Neuron (in vitro differentiated cells): ENCODE data around the gene LILRA5.
"Not testable (repeated sequence)": the region's sequence is repeated elsewhere in the genome, so short reads cannot be mapped to it uniquely, and the experiment has no call there.

Experiments
- H2AFZ ChIP-seq: one replicate; pipeline ENCODE4 v1.6.1; 2013; ENCODE audit warnings: low read depth, mild to moderate bottlenecking, inconsistent platforms, low read length, moderate library complexity
- H3K27me3 ChIP-seq: one replicate; pipeline ENCODE4 v1.6.1; 2013; ENCODE audit warnings: low read length; ENCODE audit not compliant: insufficient read depth
- H3K36me3 ChIP-seq: one replicate; pipeline ENCODE4 v1.6.1; 2013; ENCODE audit warnings: low read length; ENCODE audit not compliant: insufficient read depth
- H3K4me1 ChIP-seq: one replicate; pipeline ENCODE4 v1.6.1; 2013; ENCODE audit warnings: low read length; ENCODE audit not compliant: insufficient read depth
- H3K4me3 ChIP-seq: 2 replicates; pipeline ENCODE4 v1.5.1; 2013; ENCODE audit warnings: mild to moderate bottlenecking, low read length, moderate library complexity
- H3K9me3 ChIP-seq: one replicate; pipeline ENCODE4 v1.6.1; 2013; ENCODE audit warnings: low read length

The LILRA5 gene

DNA sequence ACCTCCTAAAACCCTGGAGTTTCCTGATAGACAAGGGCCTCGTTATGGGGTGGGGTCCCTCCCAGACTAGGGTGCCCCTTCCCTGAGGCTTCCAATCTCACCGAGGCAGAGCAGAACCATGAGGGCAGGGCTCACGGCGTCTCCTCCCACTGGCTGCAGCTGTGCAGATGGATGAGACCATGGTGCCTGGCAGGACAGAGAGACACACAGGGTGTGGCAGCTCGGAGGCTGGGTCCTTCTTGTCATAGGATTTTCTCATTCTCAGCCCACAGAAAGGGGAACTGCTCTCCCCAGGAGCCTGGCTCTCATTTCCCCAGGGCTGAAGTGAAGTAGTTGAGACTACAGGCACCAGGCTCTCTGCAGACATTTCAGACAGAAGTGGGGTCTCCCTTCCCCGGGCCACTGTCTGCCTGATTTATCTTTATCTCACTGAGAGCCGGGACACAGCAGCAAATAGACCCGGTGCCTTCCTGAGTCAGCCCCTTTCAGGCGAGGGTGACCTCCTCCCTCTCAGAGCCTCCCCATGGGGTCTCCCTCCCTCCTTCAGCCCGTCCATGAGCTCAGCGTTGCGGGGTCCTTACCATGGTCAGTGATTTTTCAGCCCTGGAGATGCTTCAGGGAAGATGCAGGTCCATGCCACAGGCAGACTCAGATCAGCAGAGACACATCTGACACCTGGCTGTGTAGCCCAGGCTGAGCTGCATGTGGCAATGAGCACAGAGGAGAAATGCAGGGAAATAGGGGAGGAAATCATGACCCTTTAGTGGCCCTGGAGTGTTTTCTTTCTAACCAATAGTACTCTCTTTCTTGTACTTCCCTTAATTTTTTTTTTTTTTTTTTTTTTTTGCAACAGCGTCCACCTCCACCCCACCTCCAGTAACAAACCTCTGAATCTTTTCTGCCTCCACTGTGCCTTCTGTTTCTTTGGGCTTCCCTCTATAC, at the start of gene LILRA5:
TSS of gene LILRA5 (minus strand) at position 731 of the 942 bp plus-strand sequence. CDS start at position 584, 147 bp downstream.
- Histone ChIP-seq H2AFZ (no peak within 1 kb of the TSS), H3K4me3 (no peak within 1 kb of the TSS), H3K27me3 (no peaks in the 10 kb centered on the region)

DNA sequence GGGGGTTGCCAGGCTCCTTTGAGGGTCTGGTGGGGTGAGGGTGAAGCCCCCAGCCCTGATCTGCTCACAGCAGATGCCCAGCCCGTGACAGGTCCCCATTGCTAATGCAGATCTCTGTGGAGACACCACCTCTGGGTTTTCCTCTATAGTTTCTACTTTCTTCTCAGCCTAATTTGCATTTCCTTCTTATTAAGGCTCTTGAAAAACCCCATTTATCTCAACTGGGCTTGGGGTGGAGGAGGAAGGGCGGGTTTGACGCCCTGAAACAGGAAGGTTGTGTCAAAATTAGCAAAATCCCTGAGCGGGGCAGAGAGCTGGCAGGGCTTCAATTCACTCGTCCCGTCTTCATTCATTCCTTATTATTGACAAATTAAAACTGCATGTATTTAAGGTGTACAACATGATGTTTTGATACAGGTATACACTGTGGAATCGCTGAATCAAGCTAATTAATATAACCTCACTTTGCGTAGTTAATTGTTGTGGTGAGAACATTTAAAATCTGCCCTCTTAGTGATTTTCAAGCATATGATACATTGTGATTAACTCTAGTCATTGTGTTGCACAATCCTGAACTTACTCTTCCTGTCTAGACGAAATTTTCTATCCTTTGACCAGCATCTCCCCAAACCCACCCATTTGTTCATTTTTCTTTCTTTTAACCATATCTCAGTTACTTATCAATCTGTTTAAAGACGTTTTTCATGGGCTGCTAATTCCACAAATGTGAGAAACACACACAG, 48.9 kb upstream of the LILRA5 start:
- H2AFZ ChIP-seq, H3K4me1 ChIP-seq, H3K36me3 ChIP-seq, H3K4me3 ChIP-seq, H3K9me3 ChIP-seq, H3K27me3 ChIP-seq: not testable (repeated sequence)

More for the DNA sequence above, at the start of gene LILRA5:
- Histone ChIP-seq H3K9me3 (no peaks in the 10 kb centered on the region), H3K4me1 (no peaks in the 10 kb centered on the region), H3K36me3 (no peaks in the 10 kb centered on the region)

DNA sequence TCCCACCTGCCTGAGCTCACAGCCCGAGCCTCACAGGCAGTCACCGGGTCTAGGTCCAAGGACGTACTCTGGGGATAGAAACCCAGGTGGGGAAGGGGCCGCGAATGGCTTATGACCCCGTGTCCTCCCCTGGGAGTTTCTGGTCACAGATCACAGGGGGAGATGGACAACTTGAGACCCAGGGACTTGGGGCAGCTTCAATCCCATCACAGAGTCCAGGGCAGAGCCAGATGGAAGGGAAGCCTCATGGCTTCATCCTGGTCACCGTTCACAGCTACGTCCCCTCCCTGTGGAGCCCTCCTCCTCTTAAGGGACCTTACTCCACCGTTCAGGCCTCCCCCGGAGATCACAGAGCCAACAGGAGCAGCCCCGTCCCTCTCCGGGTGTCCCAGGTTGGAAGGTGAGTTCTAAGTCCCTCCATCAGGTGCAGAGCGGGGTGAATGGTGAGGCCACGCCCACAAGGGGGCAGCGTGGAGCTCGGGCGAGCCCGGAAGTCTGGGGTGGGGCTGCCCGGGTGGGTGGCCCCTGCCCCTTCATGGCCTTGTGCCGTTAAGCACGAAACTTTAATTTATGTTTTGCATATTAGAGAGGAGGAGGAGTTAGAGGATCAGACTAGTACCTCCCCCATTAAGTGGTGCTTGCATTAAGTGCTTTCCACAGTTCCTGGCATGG, 46.3 kb upstream of the LILRA5 start:
- not testable (repeated sequence) for H3K4me3 ChIP-seq, H3K36me3 ChIP-seq, H2AFZ ChIP-seq, H3K9me3 ChIP-seq, H3K4me1 ChIP-seq, H3K27me3 ChIP-seq

DNA sequence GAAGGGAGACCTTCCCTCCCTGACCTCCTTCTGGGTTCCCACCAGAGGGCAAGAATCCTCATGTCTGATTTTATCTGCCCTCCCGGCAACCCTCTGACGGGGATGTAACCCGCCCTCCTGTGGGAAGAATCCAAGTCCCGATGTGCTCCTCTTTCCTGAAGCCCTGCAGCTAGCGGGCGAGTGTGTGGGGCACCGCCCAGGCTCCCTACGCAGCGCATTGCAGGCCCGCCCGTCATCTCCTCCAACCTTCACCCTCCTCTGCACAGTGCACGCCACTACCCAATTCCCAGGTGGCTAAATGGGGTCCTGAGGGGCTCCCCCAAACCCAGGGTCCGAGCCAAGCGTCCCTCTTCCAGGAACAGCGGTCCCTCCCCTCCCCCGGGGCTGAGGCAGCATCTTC, 44.4 kb upstream of the LILRA5 start:
- H3K4me3 ChIP-seq, result no peak overlapping the region
- H2AFZ ChIP-seq, result no peak overlapping the region
- H3K36me3 ChIP-seq, result no peaks in the 10 kb centered on the region
- no peaks in the 10 kb centered on the region for H3K27me3 ChIP-seq
- H3K4me1 ChIP-seq, result no peaks in the 10 kb centered on the region
- H3K9me3 ChIP-seq, result no peaks in the 10 kb centered on the region

DNA sequence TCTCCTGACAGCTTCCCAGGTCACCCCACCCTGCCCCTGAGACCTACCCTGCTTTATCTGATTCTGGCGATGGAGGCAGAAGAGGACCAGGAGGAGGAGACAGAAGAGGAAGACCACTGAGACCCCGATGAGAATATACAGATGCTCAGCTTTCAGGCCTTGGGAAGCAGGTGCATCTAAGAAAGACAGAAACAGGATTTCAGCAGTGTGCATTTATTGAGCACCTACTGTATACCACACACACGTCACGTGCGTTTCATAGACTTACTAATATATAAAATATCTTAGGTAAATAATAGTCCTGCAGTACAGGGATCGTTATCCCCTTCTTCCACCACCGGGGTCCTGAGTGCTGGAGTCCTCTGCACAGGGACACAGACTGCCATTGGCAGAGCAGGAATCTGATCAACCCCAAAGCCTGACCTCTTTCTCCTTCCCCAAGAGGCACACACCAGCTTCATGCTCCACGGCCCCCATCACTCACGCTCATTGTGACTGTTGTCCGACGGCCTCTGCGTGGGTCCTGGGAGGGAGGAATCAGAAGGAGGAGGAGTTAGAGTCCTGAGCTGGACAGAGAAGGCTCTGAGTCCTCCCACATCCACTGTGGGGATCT, 43.6 kb upstream of the LILRA5 start:
- Histone ChIP-seq H3K9me3 (no peaks in the 10 kb centered on the region), H3K27me3 (no peaks in the 10 kb centered on the region), H3K4me3 (no peak overlapping the region), H2AFZ (no peak overlapping the region), H3K4me1 (no peaks in the 10 kb centered on the region), H3K36me3 (no peaks in the 10 kb centered on the region)

DNA sequence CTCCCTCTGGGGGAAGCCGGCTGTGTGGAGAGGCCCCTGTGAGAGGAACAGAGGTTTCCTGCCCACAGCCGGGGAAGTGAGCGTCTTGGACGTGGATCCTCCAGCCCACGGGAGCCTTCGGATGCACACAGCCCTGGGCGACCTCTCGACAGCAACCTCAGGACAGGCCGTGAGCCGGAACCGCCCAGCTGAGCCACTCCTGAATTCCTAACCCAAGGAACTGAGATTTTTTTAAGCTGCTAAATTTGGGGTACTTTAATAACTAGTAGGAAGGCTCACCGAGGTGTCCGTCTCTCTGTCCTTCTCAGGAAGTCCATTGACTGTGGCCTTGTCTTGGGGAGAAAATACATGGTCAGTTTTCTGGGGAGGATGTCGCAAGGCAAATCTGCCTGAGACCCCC, 42.7 kb upstream of the LILRA5 start:
- no peaks in the 10 kb centered on the region for H3K9me3 ChIP-seq
- no peaks in the 10 kb centered on the region for H3K4me1 ChIP-seq
- H2AFZ ChIP-seq, result no peak overlapping the region
- H3K4me3 ChIP-seq, result no peak overlapping the region
- no peaks in the 10 kb centered on the region for H3K27me3 ChIP-seq
- H3K36me3 ChIP-seq, result no peaks in the 10 kb centered on the region

DNA sequence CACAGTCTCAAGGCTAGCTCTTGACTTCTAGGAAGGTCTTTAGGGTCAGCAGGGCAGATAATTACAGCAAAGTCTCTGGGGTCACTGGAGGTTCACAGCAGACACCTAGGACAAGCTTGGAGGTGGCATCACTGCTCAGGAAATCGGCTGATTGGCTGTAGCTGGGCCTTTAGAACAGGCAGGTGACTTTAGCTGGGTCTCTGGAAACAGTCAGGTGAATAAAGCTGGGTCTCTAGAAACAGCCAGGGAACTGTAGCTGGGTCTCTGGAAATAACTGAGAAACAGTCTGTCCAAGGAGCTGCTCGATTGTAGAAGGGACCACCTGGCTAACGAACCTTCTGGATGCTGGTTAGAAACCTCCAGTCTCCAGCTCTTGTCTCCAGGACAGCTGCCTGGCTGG, 41.8 kb upstream of the LILRA5 start:
- no peaks in the 10 kb centered on the region for H3K27me3 ChIP-seq
- no peak overlapping the region for H2AFZ ChIP-seq
- no peaks in the 10 kb centered on the region for H3K36me3 ChIP-seq
- H3K4me3 ChIP-seq, result no peak overlapping the region
- H3K4me1 ChIP-seq, result no peaks in the 10 kb centered on the region
- no peaks in the 10 kb centered on the region for H3K9me3 ChIP-seq

DNA sequence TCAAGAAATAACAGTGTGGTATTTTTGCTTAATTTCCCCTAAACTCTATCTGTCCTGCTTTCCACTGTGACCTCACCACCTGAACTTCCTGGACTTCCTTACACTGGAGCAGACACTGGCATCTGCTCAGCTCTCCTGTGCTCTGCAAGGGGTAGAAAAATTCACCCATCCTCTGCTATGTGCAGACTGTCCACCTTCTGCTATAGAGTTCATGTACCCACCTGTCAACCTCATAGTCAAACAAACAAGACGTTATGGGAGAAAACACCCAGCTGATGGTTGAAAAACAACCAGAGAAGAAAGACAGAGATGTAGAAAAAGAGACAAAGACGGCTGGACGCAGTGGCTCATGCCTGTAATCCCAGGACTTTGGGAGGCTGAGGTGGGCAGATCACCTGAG, 39.6 kb upstream of the LILRA5 start:
- Histone ChIP-seq H3K4me1 (no peaks in the 10 kb centered on the region), H3K27me3 (no peaks in the 10 kb centered on the region), H3K36me3 (no peaks in the 10 kb centered on the region), H2AFZ (no peak overlapping the region), H3K9me3 (no peaks in the 10 kb centered on the region), H3K4me3 (no peak overlapping the region)

DNA sequence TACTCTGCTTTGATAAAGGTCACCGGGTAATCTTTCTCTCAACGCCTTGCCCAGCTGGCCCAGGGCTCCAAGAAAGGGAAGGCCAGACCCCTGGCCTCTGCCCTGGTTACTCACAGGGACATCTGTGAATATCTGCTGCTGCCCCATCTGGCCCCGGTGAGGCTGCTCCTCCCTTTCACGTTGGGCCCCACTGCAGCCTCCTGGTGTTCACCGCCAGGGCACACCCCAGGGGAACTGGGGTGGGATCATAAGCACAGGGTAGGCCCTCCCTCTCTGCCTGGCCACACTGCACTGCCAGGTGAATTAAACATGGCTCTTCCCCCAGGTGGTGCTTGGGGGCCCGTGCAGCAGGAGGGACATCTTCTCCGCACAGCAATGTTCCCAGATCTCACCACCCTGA, 39.1 kb upstream of the LILRA5 start:
- no peaks in the 10 kb centered on the region for H3K9me3 ChIP-seq

DNA sequence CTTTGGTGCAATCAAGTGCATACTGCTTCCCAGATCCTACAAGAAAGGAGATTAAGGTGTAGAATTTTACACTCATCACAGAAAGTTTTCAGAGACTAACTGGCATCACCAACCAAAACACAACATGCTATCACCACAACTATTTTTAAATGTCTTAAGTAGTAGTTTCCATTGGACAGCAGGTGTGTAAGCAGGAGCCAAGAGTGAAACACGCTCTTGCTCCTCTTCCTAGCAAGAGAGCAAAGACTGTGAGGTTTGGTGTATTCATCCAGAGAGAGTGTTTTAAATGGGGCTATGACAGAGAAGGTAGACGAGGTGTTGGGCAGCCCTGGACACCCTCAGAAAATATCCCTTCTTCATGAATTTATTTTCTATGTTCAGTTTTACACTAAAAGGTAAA, 38.5 kb upstream of the LILRA5 start:
- no peaks in the 10 kb centered on the region for H3K4me1 ChIP-seq
- no peak overlapping the region for H2AFZ ChIP-seq
- no peaks in the 10 kb centered on the region for H3K9me3 ChIP-seq
- no peaks in the 10 kb centered on the region for H3K36me3 ChIP-seq
- no peak overlapping the region for H3K4me3 ChIP-seq
- H3K27me3 ChIP-seq, result no peaks in the 10 kb centered on the region

More for the DNA sequence above, 39.1 kb upstream of the LILRA5 start:
- no peaks in the 10 kb centered on the region for H3K27me3 ChIP-seq
- H2AFZ ChIP-seq, result no peak overlapping the region
- H3K4me1 ChIP-seq, result no peaks in the 10 kb centered on the region
- no peak overlapping the region for H3K4me3 ChIP-seq
- no peaks in the 10 kb centered on the region for H3K36me3 ChIP-seq

DNA sequence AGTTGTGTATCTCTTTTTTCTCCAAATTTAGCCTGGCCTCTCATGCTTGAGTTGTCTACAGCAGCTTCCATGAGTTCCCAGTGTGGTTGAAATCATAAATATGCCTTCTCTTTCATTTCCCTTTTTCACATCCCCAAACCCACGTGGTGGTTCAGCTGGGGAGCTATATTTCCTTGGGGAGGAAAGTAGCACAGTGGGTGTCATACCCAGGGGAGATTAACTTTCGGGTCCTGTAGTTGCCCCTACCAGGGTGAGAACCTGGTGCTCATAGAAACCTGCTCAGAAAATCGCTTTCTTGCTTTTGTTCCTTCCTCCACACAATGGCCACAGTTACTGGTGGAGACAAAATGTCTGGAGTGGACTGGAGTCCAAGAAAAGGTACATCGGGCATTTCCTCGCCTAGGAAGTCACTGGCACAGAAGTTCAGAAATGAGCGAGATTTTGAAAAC, 33.0 kb upstream of the LILRA5 start:
- H3K9me3 ChIP-seq, result no peaks in the 10 kb centered on the region
- no peak overlapping the region for H3K4me3 ChIP-seq
- no peak overlapping the region for H2AFZ ChIP-seq
- H3K36me3 ChIP-seq, result no peaks in the 10 kb centered on the region
- H3K27me3 ChIP-seq, result no peaks in the 10 kb centered on the region
- no peaks in the 10 kb centered on the region for H3K4me1 ChIP-seq

DNA sequence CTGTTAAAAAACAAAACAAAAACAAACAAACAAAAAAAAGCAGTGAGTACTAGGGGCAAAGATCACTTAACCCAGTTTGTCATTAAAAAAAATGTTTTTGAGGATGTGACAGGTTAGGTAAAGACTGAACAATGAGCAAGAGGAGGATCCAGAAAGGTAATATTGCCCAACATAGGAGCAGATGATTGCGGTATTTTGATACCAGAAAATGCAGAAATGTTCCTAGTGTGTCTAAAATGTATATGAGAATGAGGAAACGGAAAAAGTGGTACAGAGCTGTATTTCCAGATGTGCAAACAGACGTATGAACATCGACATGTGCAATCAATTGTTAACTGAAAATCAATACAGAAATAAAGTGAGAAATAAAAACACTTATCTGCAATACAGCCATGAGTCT, 30.9 kb upstream of the LILRA5 start:
- Histone ChIP-seq H3K36me3 (no peaks in the 10 kb centered on the region), H3K9me3 (no peaks in the 10 kb centered on the region), H2AFZ (no peak overlapping the region), H3K4me3 (no peak overlapping the region), H3K27me3 (no peaks in the 10 kb centered on the region), H3K4me1 (no peaks in the 10 kb centered on the region)

DNA sequence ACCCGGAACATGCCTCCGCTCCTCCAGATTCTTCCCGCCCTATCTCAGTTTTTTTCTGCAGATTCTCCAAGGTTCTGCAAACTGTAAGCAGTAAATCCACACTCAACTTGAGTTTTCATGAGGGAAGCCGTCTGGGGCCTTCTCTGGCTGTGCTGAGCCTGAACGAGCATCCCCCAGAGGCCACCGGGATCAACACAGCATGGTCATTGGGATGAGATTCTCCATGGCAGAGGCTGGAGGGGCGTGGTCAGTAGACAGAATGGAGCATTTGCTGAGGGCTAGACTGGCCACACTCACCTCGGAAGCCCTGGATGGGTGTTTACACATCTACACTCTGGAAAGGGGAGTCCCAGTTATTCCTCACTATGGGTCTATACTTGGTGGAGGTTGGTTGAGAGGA, 28.3 kb upstream of the LILRA5 start:
- no peaks in the 10 kb centered on the region for H3K4me1 ChIP-seq
- H3K27me3 ChIP-seq, result peaks cover 8% of the 10 kb centered on the region
- H3K9me3 ChIP-seq, result no peaks in the 10 kb centered on the region
- no peaks in the 10 kb centered on the region for H3K36me3 ChIP-seq
- no peak overlapping the region for H3K4me3 ChIP-seq
- no peak overlapping the region for H2AFZ ChIP-seq
